ENCODE results near the gene ANAPC5.

Gene ANAPC5

GRCh38 chr12:121261398-121261797 lies 90.8 kb downstream of the ANAPC5 start:
- no peaks in the 10 kb centered on the region for H4K20me1 ChIP-seq (ENCODE audit: control insufficient read depth, insufficient read depth, low read depth, low read length)
- H3K79me2 ChIP-seq (ENCODE audit: control insufficient read depth, low read length): no peaks in the 10 kb centered on the region
- no peaks in the 10 kb centered on the region for H3K4me1 ChIP-seq (ENCODE audit: control insufficient read depth, low read length)
- H3K9me3 ChIP-seq (ENCODE audit: control insufficient read depth, insufficient read depth, low read length): no peaks in the 10 kb centered on the region
- no peak for TF ChIP-seq EZH2phosphoT487 (IDR thresholded peaks at IDR 0.05; ENCODE audit: borderline replicate concordance, low read length)
- TF ChIP-seq CTCF (IDR thresholded peaks at IDR 0.05; ENCODE audit: low read depth, low read length, poor library complexity, severe bottlenecking): no peak
- H3K27me3 ChIP-seq (ENCODE audit: control insufficient read depth, low read length): no peaks in the 10 kb centered on the region
- H3K27ac ChIP-seq (ENCODE audit: low read depth, low read length): no peak overlapping the region
- H3K36me3 ChIP-seq (ENCODE audit: control insufficient read depth, low read length): peaks cover 25% of the 10 kb centered on the region
- H3K4me3 ChIP-seq (ENCODE audit: low read length): no peak overlapping the region
- no peaks in the 10 kb centered on the region for H3K9me2 ChIP-seq (replicated peaks; ENCODE audit: control insufficient read depth, low read length)
- no peak overlapping the region for H3K4me2 ChIP-seq (ENCODE audit: low read length)
- H3F3A ChIP-seq (ENCODE audit: control insufficient read depth, insufficient read depth): no peaks in the 10 kb centered on the region

GRCh38 chr12:121260091-121260490 lies 92.1 kb downstream of the ANAPC5 start:
- Histone ChIP-seq H3K79me2 (ENCODE audit: control insufficient read depth, low read length) (no peaks in the 10 kb centered on the region), H3K4me3 (ENCODE audit: low read length) (no peak overlapping the region), H3K27ac (ENCODE audit: low read depth, low read length) (no peak overlapping the region), H3K27me3 (ENCODE audit: control insufficient read depth, low read length) (no peaks in the 10 kb centered on the region), H3K4me1 (ENCODE audit: control insufficient read depth, low read length) (no peaks in the 10 kb centered on the region), H3F3A (ENCODE audit: control insufficient read depth, insufficient read depth) (no peaks in the 10 kb centered on the region), H3K4me2 (ENCODE audit: low read length) (no peak overlapping the region), H3K36me3 (ENCODE audit: control insufficient read depth, low read length) (peaks cover 26% of the 10 kb centered on the region), H3K9me2 (replicated peaks; ENCODE audit: control insufficient read depth, low read length) (no peaks in the 10 kb centered on the region), H3K9me3 (ENCODE audit: control insufficient read depth, insufficient read depth, low read length) (no peaks in the 10 kb centered on the region), H4K20me1 (ENCODE audit: control insufficient read depth, insufficient read depth, low read depth, low read length) (no peaks in the 10 kb centered on the region)
- no peak for TF ChIP-seq CTCF (IDR thresholded peaks at IDR 0.05; ENCODE audit: low read depth, low read length, poor library complexity, severe bottlenecking)
- no peak for TF ChIP-seq EZH2phosphoT487 (IDR thresholded peaks at IDR 0.05; ENCODE audit: borderline replicate concordance, low read length)

- H3K4me1 ChIP-seq (ENCODE audit: control insufficient read depth, low read length): no peaks in the 10 kb centered on the region
- no peak for TF ChIP-seq EZH2phosphoT487 (IDR thresholded peaks at IDR 0.05; ENCODE audit: borderline replicate concordance, low read length)
- TF ChIP-seq CTCF (IDR thresholded peaks at IDR 0.05; ENCODE audit: low read depth, low read length, poor library complexity, severe bottlenecking): no peak
- H3K27me3 ChIP-seq (ENCODE audit: control insufficient read depth, low read length): no peaks in the 10 kb centered on the region
- H4K20me1 ChIP-seq (ENCODE audit: control insufficient read depth, insufficient read depth, low read depth, low read length): no peaks in the 10 kb centered on the region
- no peak overlapping the region for H3K27ac ChIP-seq (ENCODE audit: low read depth, low read length)
- H3K79me2 ChIP-seq (ENCODE audit: control insufficient read depth, low read length): no peaks in the 10 kb centered on the region
- no peak overlapping the region for H3K4me2 ChIP-seq (ENCODE audit: low read length)
- H3K36me3 ChIP-seq (ENCODE audit: control insufficient read depth, low read length): peaks cover 33% of the 10 kb centered on the region
- no peaks in the 10 kb centered on the region for H3K9me2 ChIP-seq (replicated peaks; ENCODE audit: control insufficient read depth, low read length)
- H3F3A ChIP-seq (ENCODE audit: control insufficient read depth, insufficient read depth): no peaks in the 10 kb centered on the region
- H3K4me3 ChIP-seq (ENCODE audit: low read length): no peak overlapping the region
- H3K9me3 ChIP-seq (ENCODE audit: control insufficient read depth, insufficient read depth, low read length): no peaks in the 10 kb centered on the region
Observed at GRCh38 chr12:121259074-121259473, 93.1 kb downstream of the ANAPC5 start.

Measured in DOHH2 (cell line).